GM12878 (cell line): Measurements from ENCODE around the gene SF3B5. TPM values are rescaled to one million over a fixed set of nuclear protein-coding genes. Genes with fewer than 3 reads are reported as not detected.

Experiments
- ATAC-seq: fragments of 200-7000 bp; cut with Tn5 transposase; 3 replicates; pipeline ENCODE4 v1.9.1; 2020; ENCODE audit warnings: mild to moderate bottlenecking, moderate library complexity
- BruUV-seq: library from RNA; stranded (reverse); fragments of 400-500 nt; replicated peaks from 2 replicates; lab custom pipeline; 2021; lab: Mats Ljungman, UMichigan
- CTCF ChIA-PET: fragments of 300-600 bp; sonication (Branson Sonifier 250); formaldehyde crosslinking; extraction: SDS; loops from one replicate; lab custom pipeline; 2021; ENCODE audit warnings: inconsistent platforms; lab: Yijun Ruan, JAX
- POLR2A ChIA-PET: fragments of 350-600 bp; formaldehyde crosslinking; extraction: SDS; loops from one replicate; lab custom pipeline; 2021; ENCODE audit warnings: inconsistent platforms; lab: Charles Lee
- RAD21 ChIA-PET: fragments of 300-600 bp; sonication (Branson Sonifier 250); formaldehyde crosslinking; loops from one replicate; lab custom pipeline; 2023; ENCODE audit warnings: antibody characterized with exemption; ENCODE audit not compliant: unreplicated experiment; lab: Charles Lee
- SMC1A ChIA-PET: fragments of 300-600 bp; sonication (Branson Sonifier 250); formaldehyde crosslinking; loops from one replicate; lab custom pipeline; 2023; ENCODE audit not compliant: unreplicated experiment, uncharacterized antibody; lab: Charles Lee
- DNase-seq: peaks from one replicate; pipeline ENCODE4 v3.0.0-alpha.2; 2011; ENCODE audit warnings: low read depth, low spot score
- FAIRE-seq: peaks from 3 replicates; lab custom pipeline; 2011; peaks lifted over from hg19 to GRCh38; lab: Jason Lieb, UNC
- H2AFZ ChIP-seq: 2 replicates; pipeline ENCODE4 v1.6.0; 2011; ENCODE audit warnings: low read depth, low read length, control low read depth; ENCODE audit not compliant: control insufficient read depth
- H3K27ac ChIP-seq: 2 replicates; pipeline ENCODE4 v1.5.1; 2011; ENCODE audit warnings: control low read depth; ENCODE audit not compliant: control insufficient read depth, insufficient read depth
- H3K27me3 ChIP-seq, 2 experiments: replicated peaks in 1 of 2; 2 replicates each; pipeline versions ENCODE4 v1.6.0 to v1.6.1; 2011; ENCODE audit warnings: low read length in 1 of 2; ENCODE audit not compliant: control insufficient read depth in 2 of 2, insufficient read depth in 2 of 2
- H3K36me3 ChIP-seq, 2 experiments: 2 replicates each; pipeline ENCODE4 v1.5.1; 2011; ENCODE audit warnings: low read length in 1 of 2; ENCODE audit not compliant: control insufficient read depth in 2 of 2, insufficient read depth in 2 of 2
- H3K4me1 ChIP-seq: 2 replicates; pipeline ENCODE4 v1.6.1; 2011; ENCODE audit warnings: mild to moderate bottlenecking, low read length, moderate library complexity, mixed read lengths; ENCODE audit not compliant: control insufficient read depth, insufficient read depth
- H3K4me2 ChIP-seq: 2 replicates; pipeline ENCODE4 v1.6.0; 2011; ENCODE audit warnings: control low read depth; ENCODE audit not compliant: control insufficient read depth, insufficient read depth
- H3K4me3 ChIP-seq: fragments of 200-600 bp; sonication (generic); 2 replicates; pipeline ENCODE4 v1.5.1; 2016
- H3K79me2 ChIP-seq: 2 replicates; pipeline ENCODE4 v1.6.0; 2011; ENCODE audit warnings: low read length; ENCODE audit not compliant: control insufficient read depth, insufficient read depth
- H3K9ac ChIP-seq: 2 replicates; pipeline ENCODE4 v1.8.0; 2011; ENCODE audit warnings: low read length, control low read depth, mixed read lengths; ENCODE audit not compliant: control insufficient read depth, insufficient read depth
- H3K9me3 ChIP-seq: replicated peaks from 3 replicates; pipeline ENCODE4 v1.5.1; 2011; ENCODE audit warnings: mild to moderate bottlenecking, low read length; ENCODE audit not compliant: control insufficient read depth, insufficient read depth
- H4K20me1 ChIP-seq: 2 replicates; pipeline ENCODE4 v1.6.0; 2011; ENCODE audit not compliant: control insufficient read depth, insufficient read depth
- ASH2L ChIP-seq: fragments of 300-600, 200-600 bp; sonication (generic); IDR thresholded peaks from 2 replicates; pipeline ENCODE4 v1.6.1; 2017; ENCODE audit warnings: low read depth, mild to moderate bottlenecking, borderline replicate concordance
- CHD1 ChIP-seq: IDR thresholded peaks from 2 replicates; pipeline ENCODE4 v1.6.1; 2012; ENCODE audit warnings: low read depth, low read length, improper control_type of control experiment
- NFXL1 ChIP-seq: fragments of 450-650 bp; IDR thresholded peaks from 2 replicates; pipeline ENCODE4 v1.6.1; 2017; ENCODE audit warnings: antibody characterized with exemption, mild to moderate bottlenecking, borderline replicate concordance
- POLR2AphosphoS2 ChIP-seq: IDR thresholded peaks from 2 replicates; pipeline ENCODE4 v1.6.1; 2011; ENCODE audit warnings: low read depth, mild to moderate bottlenecking, low read length, improper control_type of control experiment, moderate library complexity
- RFX5 ChIP-seq: IDR thresholded peaks from 2 replicates; pipeline ENCODE4 v1.6.1; 2011; ENCODE audit warnings: low read depth, low read length, improper control_type of control experiment
- SREBF2 ChIP-seq: IDR thresholded peaks from 2 replicates; pipeline ENCODE4 v1.6.1; 2012; ENCODE audit warnings: mild to moderate bottlenecking, low read length
- TCF12 ChIP-seq: IDR thresholded peaks from 2 replicates; pipeline ENCODE4 v1.6.1; 2011; ENCODE audit warnings: low read depth, mild to moderate bottlenecking, low read length
- ZNF217 ChIP-seq: fragments of 450-650 bp; IDR thresholded peaks from 2 replicates; pipeline ENCODE4 v1.6.1; 2017; ENCODE audit warnings: antibody characterized with exemption, mild to moderate bottlenecking
- ZNF24 ChIP-seq: fragments of 450-650 bp; IDR thresholded peaks from 2 replicates; pipeline ENCODE4 v1.6.1; 2017; ENCODE audit warnings: antibody characterized with exemption, mild to moderate bottlenecking
- WGBS: methylation state at CpG from one replicate; pipeline ENCODE4 v1.1.6; 2016; ENCODE audit warnings: low lambda C conversion rate; ENCODE audit not compliant: insufficient replicate concordance, insufficient coverage; ENCODE audit errors: missing lambda C conversion rate; 5-methylcytosine and 5-hydroxymethylcytosine counted together
- in situ Hi-C: fragments of 300-500 bp; cut with MboI; formaldehyde crosslinking; loops from 9 replicates; pipeline ENCODE4 v1.14.3; 2018; ENCODE audit warnings: mixed read lengths
- intact Hi-C: fragments of 100-400 bp; cut with micrococcal nuclease; formaldehyde crosslinking; loops from one replicate; pipeline ENCODE4 v1.14.2; 2022; ENCODE audit not compliant: unreplicated experiment
- polyA plus RNA-seq, 11 experiments: library from polyadenylated mRNA; depleted of rRNA in 4 of 11; unstranded in 6 of 11; stranded (reverse) in 5 of 11; fragments of >200 nt; fragmentation: Nextera tagmentation in 4 of 11; fragmentation: Illumina TruSeq in 1 of 11; extraction: Ambion mirVana in 4 of 11; extraction: Trizol in 1 of 11; gene quantifications; 1 replicate in 1 of 11; 2 replicates in 10 of 11; pipeline versions ENCODE4 v1.2.1 to v1.2.3, GENCODE V29; 2011 to 2016; ENCODE audit warnings: inconsistent platforms in 2 of 11, missing spikeins in 2 of 11, low read depth in 1 of 11
- total RNA-seq, 4 experiments: library from RNA; depleted of rRNA in 3 of 4; stranded (reverse); fragments of >200 nt in 3 of 4; fragmentation: Illumina TruSeq in 1 of 4; extraction: Trizol in 1 of 4; gene quantifications; 2 replicates each; pipeline versions ENCODE4 v1.2.1 to v1.2.3, GENCODE V29; 2013 to 2021
- TF ChIP-seq, protein P1 (sequence below): fragments of 450-650 bp; IDR thresholded peaks from 2 replicates; pipeline ENCODE4 v1.6.1; 2017; ENCODE audit warnings: low read depth, mild to moderate bottlenecking, moderate library complexity
- TF ChIP-seq, protein P2 (sequence below): IDR thresholded peaks from 2 replicates; pipeline ENCODE4 v1.6.1; 2011; ENCODE audit warnings: borderline replicate concordance, low read depth, mild to moderate bottlenecking, moderate library complexity, mixed read lengths, low read length; ENCODE audit not compliant: insufficient read depth; ENCODE audit errors: extremely low read length
- TF ChIP-seq, protein P3 (sequence below): fragments of 450-650 bp; formaldehyde crosslinking; IDR thresholded peaks from 2 replicates; pipeline ENCODE4 v1.4.0; 2022; ENCODE audit warnings: mild to moderate bottlenecking, moderate library complexity
- TF ChIP-seq, protein P4 (sequence below): fragments of 450-650 bp; IDR thresholded peaks from 2 replicates; pipeline ENCODE4 v1.6.1; 2017; ENCODE audit warnings: mild to moderate bottlenecking, moderate library complexity

The SF3B5 gene
- total and polyA plus RNA-seq, 10 of the 15 experiments (the other 5 are each of a cell fraction or from before 2014, with no cell fraction given) = 220 to 864 (median 341) TPM

DNA sequence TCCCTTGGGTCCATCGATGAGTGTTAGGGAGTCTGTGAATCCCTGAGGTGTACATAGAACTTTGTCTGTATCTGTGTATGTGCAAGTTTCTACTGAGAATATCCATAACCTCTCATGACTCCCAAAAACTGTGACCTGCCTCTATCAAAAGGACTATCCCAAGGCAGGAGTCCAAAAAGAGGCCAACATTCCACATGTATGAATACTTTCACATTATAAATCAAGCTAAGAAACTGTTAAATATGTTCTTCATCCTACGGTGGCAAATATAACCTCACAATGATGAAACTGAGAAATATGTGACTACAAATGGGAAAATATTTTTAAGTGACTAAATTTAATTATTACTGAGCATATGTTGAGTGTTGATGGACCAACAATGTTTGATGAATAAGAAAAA, 38.8 kb upstream of the SF3B5 start:
- BruUV-seq = no TSS peak
- H3K27ac ChIP-seq = no peak overlapping the region
- H3K79me2 ChIP-seq = no peaks in the 10 kb centered on the region
- ATAC-seq (no peak), FAIRE-seq (no peak), DNase-seq (no peak)
- H3K36me3 ChIP-seq = no peaks in the 10 kb centered on the region
- ChIA-PET POLR2A (interaction anchor here (0.6 kb wide), 1 partner anchor 67 kb away, joined by 4 read pairs; no protein-coding TSS in a partner anchor), RAD21 (no interaction called here), CTCF (interaction anchor here (1.4 kb wide), 1 partner anchor 348 kb away, joined by 3 read pairs; no protein-coding TSS in a partner anchor), SMC1A (interaction anchor here (1.6 kb wide), 1 partner anchor 12 kb away, joined by 3 read pairs; no protein-coding TSS in a partner anchor)
- no peaks in the 10 kb centered on the region for H3K9me3 ChIP-seq
- intact Hi-C loops = no loop called here
- TF ChIP-seq CHD1 (no peak), ZNF217 (no peak), ZNF24 (no peak), ASH2L (no peak), POLR2AphosphoS2 (no peak), NFXL1 (no peak), RFX5 (no peak), TCF12 (no peak), SREBF2 (no peak)
- TF ChIP-seq, protein P1, sequence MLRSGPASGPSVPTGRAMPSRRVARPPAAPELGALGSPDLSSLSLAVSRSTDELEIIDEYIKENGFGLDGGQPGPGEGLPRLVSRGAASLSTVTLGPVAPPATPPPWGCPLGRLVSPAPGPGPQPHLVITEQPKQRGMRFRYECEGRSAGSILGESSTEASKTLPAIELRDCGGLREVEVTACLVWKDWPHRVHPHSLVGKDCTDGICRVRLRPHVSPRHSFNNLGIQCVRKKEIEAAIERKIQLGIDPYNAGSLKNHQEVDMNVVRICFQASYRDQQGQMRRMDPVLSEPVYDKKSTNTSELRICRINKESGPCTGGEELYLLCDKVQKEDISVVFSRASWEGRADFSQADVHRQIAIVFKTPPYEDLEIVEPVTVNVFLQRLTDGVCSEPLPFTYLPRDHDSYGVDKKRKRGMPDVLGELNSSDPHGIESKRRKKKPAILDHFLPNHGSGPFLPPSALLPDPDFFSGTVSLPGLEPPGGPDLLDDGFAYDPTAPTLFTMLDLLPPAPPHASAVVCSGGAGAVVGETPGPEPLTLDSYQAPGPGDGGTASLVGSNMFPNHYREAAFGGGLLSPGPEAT = no peak
- TF ChIP-seq, protein P2, sequence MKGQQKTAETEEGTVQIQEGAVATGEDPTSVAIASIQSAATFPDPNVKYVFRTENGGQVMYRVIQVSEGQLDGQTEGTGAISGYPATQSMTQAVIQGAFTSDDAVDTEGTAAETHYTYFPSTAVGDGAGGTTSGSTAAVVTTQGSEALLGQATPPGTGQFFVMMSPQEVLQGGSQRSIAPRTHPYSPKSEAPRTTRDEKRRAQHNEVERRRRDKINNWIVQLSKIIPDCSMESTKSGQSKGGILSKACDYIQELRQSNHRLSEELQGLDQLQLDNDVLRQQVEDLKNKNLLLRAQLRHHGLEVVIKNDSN = no peak
- TF ChIP-seq, protein P3, sequence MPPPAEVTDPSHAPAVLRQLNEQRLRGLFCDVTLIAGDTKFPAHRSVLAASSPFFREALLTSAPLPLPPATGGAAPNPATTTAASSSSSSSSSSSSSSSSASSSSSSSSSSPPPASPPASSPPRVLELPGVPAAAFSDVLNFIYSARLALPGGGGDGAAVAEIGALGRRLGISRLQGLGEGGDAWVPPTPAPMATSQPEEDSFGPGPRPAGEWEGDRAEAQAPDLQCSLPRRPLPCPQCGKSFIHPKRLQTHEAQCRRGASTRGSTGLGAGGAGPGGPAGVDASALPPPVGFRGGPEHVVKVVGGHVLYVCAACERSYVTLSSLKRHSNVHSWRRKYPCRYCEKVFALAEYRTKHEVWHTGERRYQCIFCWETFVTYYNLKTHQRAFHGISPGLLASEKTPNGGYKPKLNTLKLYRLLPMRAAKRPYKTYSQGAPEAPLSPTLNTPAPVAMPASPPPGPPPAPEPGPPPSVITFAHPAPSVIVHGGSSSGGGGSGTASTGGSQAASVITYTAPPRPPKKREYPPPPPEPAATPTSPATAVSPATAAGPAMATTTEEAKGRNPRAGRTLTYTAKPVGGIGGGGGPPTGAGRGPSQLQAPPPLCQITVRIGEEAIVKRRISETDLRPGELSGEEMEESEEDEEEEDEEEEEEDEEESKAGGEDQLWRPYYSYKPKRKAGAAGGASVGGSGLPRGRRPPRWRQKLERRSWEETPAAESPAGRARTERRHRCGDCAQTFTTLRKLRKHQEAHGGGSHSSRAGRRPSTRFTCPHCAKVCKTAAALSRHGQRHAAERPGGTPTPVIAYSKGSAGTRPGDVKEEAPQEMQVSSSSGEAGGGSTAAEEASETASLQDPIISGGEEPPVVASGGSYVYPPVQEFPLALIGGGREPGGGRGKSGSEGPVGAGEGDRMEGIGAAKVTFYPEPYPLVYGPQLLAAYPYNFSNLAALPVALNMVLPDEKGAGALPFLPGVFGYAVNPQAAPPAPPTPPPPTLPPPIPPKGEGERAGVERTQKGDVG (CRISPR knock-in tag) = no peak
- TF ChIP-seq, protein P4, sequence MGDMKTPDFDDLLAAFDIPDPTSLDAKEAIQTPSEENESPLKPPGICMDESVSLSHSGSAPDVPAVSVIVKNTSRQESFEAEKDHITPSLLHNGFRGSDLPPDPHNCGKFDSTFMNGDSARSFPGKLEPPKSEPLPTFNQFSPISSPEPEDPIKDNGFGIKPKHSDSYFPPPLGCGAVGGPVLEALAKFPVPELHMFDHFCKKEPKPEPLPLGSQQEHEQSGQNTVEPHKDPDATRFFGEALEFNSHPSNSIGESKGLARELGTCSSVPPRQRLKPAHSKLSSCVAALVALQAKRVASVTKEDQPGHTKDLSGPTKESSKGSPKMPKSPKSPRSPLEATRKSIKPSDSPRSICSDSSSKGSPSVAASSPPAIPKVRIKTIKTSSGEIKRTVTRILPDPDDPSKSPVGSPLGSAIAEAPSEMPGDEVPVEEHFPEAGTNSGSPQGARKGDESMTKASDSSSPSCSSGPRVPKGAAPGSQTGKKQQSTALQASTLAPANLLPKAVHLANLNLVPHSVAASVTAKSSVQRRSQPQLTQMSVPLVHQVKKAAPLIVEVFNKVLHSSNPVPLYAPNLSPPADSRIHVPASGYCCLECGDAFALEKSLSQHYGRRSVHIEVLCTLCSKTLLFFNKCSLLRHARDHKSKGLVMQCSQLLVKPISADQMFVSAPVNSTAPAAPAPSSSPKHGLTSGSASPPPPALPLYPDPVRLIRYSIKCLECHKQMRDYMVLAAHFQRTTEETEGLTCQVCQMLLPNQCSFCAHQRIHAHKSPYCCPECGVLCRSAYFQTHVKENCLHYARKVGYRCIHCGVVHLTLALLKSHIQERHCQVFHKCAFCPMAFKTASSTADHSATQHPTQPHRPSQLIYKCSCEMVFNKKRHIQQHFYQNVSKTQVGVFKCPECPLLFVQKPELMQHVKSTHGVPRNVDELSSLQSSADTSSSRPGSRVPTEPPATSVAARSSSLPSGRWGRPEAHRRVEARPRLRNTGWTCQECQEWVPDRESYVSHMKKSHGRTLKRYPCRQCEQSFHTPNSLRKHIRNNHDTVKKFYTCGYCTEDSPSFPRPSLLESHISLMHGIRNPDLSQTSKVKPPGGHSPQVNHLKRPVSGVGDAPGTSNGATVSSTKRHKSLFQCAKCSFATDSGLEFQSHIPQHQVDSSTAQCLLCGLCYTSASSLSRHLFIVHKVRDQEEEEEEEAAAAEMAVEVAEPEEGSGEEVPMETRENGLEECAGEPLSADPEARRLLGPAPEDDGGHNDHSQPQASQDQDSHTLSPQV = no peak
- H4K20me1 ChIP-seq = no peaks in the 10 kb centered on the region
- H3K9ac ChIP-seq = no peak overlapping the region
- no peak overlapping the region for H3K4me3 ChIP-seq
- H3K27me3 ChIP-seq = no peaks in the 10 kb centered on the region
- H3K4me1 ChIP-seq = peaks cover 5% of the 10 kb centered on the region
- in situ Hi-C loops = no loop called here
- no peak overlapping the region for H3K4me2 ChIP-seq
- 77% methylated on average over 2 of the region's 2 CpGs for WGBS
- H2AFZ ChIP-seq = no peak overlapping the region
